Aorta (tissue), 5 donors: ENCODE measurements around the gene SBF2. TPM values are rescaled to one million over a fixed set of nuclear protein-coding genes. Genes with fewer than 3 reads are reported as not detected.

Experiments
- ATAC-seq: fragments of 200-7000 bp; cut with Tn5 transposase; one replicate; pipeline ENCODE4 v1.9.1; 2022; ENCODE audit warnings: moderate library complexity; ENCODE audit not compliant: low FRiP score
- DNase-seq, 2 donors: peaks; one replicate each; pipeline ENCODE4 v3.0.0-alpha.2; 2020
- H3K27ac ChIP-seq, 2 donors: one replicate each; pipeline ENCODE4 v1.5.1; 2013; ENCODE audit warnings: low read length in 2 of 2, mild to moderate bottlenecking in 2 of 2, moderate library complexity in 2 of 2, control low read depth in 1 of 2, inconsistent platforms in 1 of 2, low read depth in 1 of 2
- H3K27me3 ChIP-seq, 2 donors: one replicate each; pipeline ENCODE4 v1.6.1; 2013; ENCODE audit warnings: control low read depth in 1 of 2, low read length in 1 of 2, mild to moderate bottlenecking in 1 of 2, moderate library complexity in 1 of 2; ENCODE audit not compliant: insufficient read depth in 2 of 2, control insufficient read depth in 1 of 2
- H3K36me3 ChIP-seq, 2 donors: one replicate each; pipeline ENCODE4 v1.6.1; 2013; ENCODE audit warnings: control low read depth in 1 of 2, low read length in 1 of 2, mild to moderate bottlenecking in 1 of 2; ENCODE audit not compliant: insufficient read depth in 2 of 2, control insufficient read depth in 1 of 2
- H3K4me1 ChIP-seq, 2 donors: one replicate each; pipeline ENCODE4 v1.6.1; 2013; ENCODE audit warnings: low read length in 2 of 2, control low read depth in 1 of 2, mild to moderate bottlenecking in 1 of 2, moderate library complexity in 1 of 2; ENCODE audit not compliant: insufficient read depth in 2 of 2, control insufficient read depth in 1 of 2
- H3K4me3 ChIP-seq, 2 donors: one replicate each; pipeline ENCODE4 v1.5.1; 2013; ENCODE audit warnings: low read length in 2 of 2, control low read depth in 1 of 2, mild to moderate bottlenecking in 1 of 2
- H3K9me3 ChIP-seq: one replicate; pipeline ENCODE4 v1.6.1; 2013; ENCODE audit warnings: mild to moderate bottlenecking, low read length; ENCODE audit not compliant: control insufficient read depth
- WGBS, 2 donors: extraction: QIAGEN DNeasy Blood & Tissue Kit; methylation state at CpG; one replicate each; pipeline ENCODE4 v1.1.7; 2013; 5-methylcytosine and 5-hydroxymethylcytosine counted together
- intact Hi-C, 2 donors: fragments of 100-400 bp; cut with DNase I; formaldehyde crosslinking; loops; one replicate each; pipeline versions ENCODE4 v1.14.2 to v1.15.0; 2022
- polyA plus RNA-seq, 2 donors: library from polyadenylated mRNA; stranded (reverse); fragments of 200-250 nt; gene quantifications; one replicate each; pipeline ENCODE4 v1.2.3, GENCODE V29; 2013
- total RNA-seq, 2 donors: library from RNA; stranded (reverse); fragmentation: NEBNext Ultra II Directional; extraction: Animal tissue kit (Norgen Biotek cat#: 25700); gene quantifications; one replicate each; pipeline ENCODE4 v1.2.1, GENCODE V29; 2021
- donor health status: healthy with polysubstance abuse.
- donor health status: Bipolar disorder and iron deficiency.
- donor health status: DM: no; HTN: no; CAD: no.
- donor health status: DM: no; HTN: no; CAD: no.
- donor health status: DM: yes; HTN: yes; CAD: no.

SBF2 gene
- total and polyA plus RNA-seq, 4 donors: 6.4 to 82.0 (median 47.6) TPM

DNA sequence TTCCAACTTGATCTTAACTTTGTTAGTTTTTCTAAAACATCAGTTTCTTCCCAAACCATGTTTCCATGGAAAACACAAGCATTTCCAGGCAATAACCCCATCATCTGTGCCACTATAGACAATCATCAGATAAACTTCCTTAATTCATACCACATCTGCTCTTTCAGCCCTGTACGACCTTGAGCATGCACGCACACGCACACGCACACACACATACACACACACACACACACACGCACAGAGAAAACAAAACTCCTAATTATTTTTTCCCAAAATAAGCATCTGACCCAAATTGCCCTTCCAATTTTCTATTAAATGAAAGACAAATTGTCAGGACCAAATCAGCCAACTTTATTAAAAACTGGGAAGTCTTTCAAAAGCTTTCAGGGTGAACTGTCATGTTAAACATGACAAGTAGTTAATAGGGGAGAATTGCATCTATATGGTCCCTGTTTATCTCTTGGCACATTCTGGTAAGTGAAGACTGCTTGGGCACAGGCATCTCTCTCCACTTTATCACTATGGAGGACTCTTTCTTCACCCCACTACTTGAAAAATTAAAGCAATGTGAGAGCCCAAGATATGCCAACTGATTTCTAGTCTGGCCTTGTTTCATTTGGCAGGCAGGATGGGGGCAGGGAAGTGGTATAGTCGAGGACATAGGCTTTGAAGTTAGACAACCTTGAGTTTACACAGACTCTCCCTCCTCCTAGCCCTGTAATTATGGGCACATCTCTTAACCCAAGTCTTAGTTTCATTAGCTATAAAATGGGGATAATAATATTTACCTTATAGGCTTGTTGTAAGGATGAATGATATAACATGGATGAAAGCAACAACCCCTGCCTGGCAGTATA, 25.9 kb upstream of the SBF2 start:
- ATAC-seq (no peak), DNase-seq (no peak)
- intact Hi-C loops: loop anchor here (5.0 to 10.0 kb wide), 3 partner anchors 328 to 563 kb away; no protein-coding TSS in a partner anchor
- H3K36me3 ChIP-seq: no peaks in the 10 kb centered on the region
- no peak overlapping the region for H3K4me3 ChIP-seq
- no peaks in the 10 kb centered on the region for H3K27me3 ChIP-seq
- H3K4me1 ChIP-seq: peaks cover 2 to 4% of the 10 kb centered on the region in 2 donors
- H3K9me3 ChIP-seq: no peaks in the 10 kb centered on the region
- WGBS, 2 donors: 60 to 75% methylated on average over 6 of the region's 6 CpGs
- no peak overlapping the region for H3K27ac ChIP-seq

DNA sequence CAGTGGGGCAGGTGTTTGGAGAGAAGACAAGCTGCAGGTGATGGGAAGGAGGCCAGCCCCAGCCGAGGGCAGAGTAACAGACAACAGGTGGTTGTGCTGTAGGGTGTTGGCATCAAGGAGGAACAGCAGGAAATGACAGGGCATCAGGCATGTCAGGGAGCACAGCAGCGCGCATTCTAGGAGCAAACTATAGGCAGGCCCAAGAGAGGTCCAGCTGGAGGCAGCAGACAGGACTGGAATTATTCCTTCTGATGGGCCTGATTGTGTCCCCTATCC, 24.4 kb upstream of the SBF2 start:
- intact Hi-C loops: no loop called here
- no peak overlapping the region for H3K4me3 ChIP-seq
- H3K27me3 ChIP-seq: no peaks in the 10 kb centered on the region
- no peaks in the 10 kb centered on the region for H3K36me3 ChIP-seq
- H3K9me3 ChIP-seq: no peaks in the 10 kb centered on the region
- H3K27ac ChIP-seq: no peak overlapping the region
- DNase-seq (no peak), ATAC-seq (no peak)
- WGBS, 2 donors: 95 to 96% methylated on average over 3 of the region's 3 CpGs
- peaks cover 2 to 3% of the 10 kb centered on the region in 2 donors for H3K4me1 ChIP-seq

DNA sequence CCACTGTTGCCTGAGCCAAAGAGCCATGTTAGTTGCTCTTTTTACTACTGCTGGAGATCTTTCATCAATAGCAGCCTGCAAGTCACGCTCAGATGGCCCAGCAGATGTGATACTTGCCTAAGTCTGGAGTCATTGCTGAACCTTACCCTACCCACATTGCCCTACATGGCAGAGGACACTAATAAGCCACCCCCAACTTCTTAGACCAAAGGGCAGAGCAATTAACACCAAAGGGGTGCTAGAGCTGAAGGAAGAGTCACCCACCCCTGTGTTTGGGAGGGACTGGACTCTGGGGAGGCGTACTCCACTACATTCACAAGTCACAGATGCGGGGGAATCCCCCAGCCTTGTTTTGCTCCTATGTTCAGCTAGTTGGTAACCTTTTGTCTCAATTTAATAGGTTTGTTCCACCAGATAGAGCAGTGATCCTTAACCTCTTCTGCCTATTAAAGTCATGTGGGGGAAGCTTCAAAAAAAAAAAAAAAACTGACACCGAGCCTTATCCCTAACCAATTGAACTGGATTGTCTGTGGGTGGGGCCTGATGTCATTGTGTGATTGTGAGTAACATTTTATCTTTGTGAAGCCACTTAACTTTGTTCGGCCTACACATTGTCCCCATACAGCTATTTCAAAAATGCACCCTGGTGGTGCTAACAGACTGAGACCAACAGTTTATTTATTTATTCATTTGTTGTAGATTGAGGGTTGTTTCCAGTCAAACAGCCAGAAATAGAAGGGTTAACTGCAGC, 23.9 kb upstream of the SBF2 start:
- DNase-seq: no peak
- no peak for ATAC-seq
- Histone ChIP-seq H3K4me3 (no peak overlapping the region), H3K36me3 (no peaks in the 10 kb centered on the region), H3K4me1 (no peaks in the 10 kb centered on the region), H3K27me3 (no peaks in the 10 kb centered on the region), H3K9me3 (no peaks in the 10 kb centered on the region), H3K27ac (no peak overlapping the region)
- intact Hi-C loops: no loop called here
- WGBS, 2 donors: 91 to 99% methylated on average over 5 of the region's 5 CpGs

DNA sequence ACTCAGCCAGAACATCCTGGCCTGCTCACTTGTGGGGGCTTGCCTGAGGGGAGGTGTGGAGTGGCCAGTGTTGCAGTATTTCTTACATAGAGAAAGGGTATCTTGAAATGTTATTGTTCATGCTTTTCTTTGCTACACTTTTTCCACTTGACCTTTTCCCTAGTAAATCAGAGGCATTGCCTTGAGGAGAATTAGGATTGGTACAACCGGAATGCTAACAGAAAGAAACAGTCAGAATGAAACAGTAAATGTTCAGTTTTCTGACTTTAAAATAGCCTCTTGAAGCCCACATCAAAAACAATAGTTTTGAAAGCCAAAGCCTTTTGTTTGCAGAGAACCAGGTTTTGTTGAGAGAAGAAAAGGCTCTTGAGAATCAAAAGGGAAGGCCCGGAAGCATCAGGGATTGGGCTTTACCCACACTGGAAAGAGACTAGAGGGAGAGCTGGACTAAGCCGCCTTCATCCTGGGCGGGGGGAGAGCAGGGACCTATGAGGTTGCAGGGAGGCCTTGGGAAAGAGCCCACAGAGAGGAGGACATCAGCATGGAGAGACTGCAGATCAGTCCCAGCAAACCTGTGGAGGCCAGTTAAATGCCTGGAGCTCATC, 23.2 kb upstream of the SBF2 start:
- Histone ChIP-seq H3K36me3 (no peaks in the 10 kb centered on the region), H3K27me3 (no peaks in the 10 kb centered on the region), H3K9me3 (no peaks in the 10 kb centered on the region), H3K4me3 (no peak overlapping the region), H3K4me1 (no peaks in the 10 kb centered on the region), H3K27ac (no peak overlapping the region)
- WGBS, 2 donors: 70 to 77% methylated on average over 4 of the region's 4 CpGs
- intact Hi-C loops: no loop called here
- ATAC-seq (no peak), DNase-seq (no peak)

DNA sequence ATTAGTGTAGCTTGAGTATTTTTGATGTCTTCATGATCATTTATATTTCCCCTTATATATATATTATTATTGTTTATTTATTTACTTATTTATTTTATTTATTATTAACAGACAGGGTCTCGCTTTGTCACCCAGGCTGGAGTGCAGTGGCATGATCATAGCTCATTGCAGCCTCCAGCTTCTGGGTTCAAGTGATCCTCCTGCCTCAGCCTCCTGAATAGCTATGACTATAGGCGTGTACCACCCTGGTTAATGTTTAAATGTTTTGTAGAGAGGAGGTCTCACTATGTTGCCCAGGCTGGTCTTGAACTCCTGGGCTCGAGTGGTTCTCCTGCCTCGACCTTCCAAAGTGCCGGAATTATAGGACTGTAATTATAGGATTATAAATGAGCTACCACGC, 21.1 kb upstream of the SBF2 start:
- Histone ChIP-seq H3K9me3 (no peaks in the 10 kb centered on the region), H3K4me3 (no peak overlapping the region), H3K4me1 (no peaks in the 10 kb centered on the region), H3K27me3 (no peaks in the 10 kb centered on the region), H3K27ac (no peak overlapping the region), H3K36me3 (no peaks in the 10 kb centered on the region)
- no peak for DNase-seq
- no peak for ATAC-seq
- intact Hi-C loops: no loop called here
- 93 to 96% methylated on average over 6 of the region's 6 CpGs for WGBS, 2 donors

DNA sequence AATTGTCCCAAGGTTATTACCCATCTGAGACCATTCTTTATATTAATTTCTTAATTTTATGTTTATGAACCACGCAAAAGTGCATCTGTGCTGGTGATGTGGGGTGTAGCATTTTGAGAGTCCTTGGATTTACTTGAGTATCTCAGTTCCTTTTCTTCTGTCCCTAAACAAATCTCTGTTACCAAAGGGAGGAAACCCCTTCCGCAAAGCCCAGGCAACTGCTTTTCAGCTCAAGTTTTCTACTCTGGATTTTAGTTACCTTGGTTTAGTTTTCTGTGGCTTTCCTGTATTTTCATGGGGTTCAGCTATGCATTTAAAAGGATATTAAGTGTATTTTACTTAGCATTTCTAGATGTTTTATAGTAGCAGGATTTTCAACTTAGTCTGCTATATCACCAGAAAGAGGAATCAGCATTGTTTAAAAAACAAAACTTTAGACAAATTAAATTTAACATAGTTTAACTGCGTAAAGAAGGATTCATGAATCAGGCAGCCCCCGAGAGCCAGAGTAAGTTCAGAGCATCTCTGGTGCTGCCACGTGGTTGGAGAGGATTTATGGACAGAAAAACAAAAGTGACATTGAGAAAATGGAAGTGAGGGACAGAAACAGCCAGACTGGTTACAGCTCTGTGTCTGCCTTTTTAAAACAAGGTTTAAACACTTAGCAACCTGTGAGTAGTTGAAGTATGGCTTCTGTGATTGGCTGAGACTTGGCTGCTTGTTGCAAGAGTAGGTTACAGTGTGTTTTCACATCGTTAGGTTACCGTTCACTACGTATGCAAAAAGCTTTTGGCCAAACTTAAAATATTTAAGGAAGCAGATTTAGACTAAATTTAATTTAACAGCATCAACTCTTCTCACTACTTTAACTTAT, 20.4 kb upstream of the SBF2 start:
- H3K4me1 ChIP-seq: no peaks in the 10 kb centered on the region
- H3K27me3 ChIP-seq: no peaks in the 10 kb centered on the region
- H3K27ac ChIP-seq: no peak overlapping the region
- WGBS, 2 donors: 49 to 53% methylated on average over 8 of the region's 8 CpGs
- intact Hi-C loops: no loop called here
- DNase-seq (no peak), ATAC-seq (no peak)
- no peaks in the 10 kb centered on the region for H3K9me3 ChIP-seq
- H3K4me3 ChIP-seq: no peak overlapping the region
- H3K36me3 ChIP-seq: no peaks in the 10 kb centered on the region

DNA sequence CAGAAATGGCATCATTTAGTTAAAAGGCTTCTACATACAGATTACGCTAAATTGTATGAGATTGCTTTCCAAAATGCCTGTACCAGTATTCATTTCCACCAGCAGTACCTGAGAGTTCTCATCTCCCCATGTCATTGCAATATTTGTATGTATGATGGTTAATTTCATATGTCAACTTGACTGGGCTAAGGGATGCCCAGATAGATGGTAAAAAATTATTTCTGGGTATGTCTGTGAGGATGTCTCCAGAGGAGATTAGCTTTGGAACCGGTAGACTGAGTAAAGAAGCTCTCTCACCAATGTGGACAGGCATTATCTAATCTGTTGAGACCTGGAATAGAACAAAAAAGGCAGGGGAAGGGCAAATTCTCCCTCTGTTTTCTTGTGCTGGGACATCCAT, 17.8 kb upstream of the SBF2 start:
- Histone ChIP-seq H3K4me3 (no peak overlapping the region), H3K36me3 (no peaks in the 10 kb centered on the region), H3K9me3 (no peaks in the 10 kb centered on the region), H3K27ac (no peak overlapping the region), H3K27me3 (no peaks in the 10 kb centered on the region), H3K4me1 (no peaks in the 10 kb centered on the region)
- no peak for DNase-seq
- 95 to 97% methylated on average over 2 of the region's 2 CpGs for WGBS, 2 donors
- intact Hi-C loops: no loop called here
- no peak for ATAC-seq

DNA sequence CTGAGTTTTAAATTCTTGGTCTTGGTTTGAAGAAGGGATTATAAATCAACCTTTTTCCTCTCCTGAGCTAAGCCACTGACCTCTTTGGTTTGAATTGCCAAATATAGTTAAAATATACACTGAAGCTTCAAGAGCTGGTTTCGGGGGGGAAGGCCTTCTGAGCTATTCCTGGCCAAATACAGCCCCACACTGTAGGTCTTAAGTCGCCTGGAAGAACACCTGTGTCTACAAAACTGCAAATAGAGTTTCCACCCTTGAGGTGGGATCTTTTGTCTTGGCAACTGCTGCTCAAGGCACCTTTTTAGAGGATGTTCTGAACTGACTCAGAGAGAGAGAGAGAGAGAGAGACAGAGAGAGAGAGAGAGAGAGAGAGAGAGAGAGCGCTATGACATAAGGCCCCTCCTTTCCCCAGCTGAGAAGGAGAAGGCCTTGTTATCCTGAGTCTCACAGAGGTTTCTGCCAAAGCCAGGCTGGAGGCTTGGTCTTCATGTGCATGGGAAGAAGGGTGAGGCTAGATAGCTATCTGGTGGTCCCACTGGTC, 16.4 kb upstream of the SBF2 start:
- H3K9me3 ChIP-seq: no peaks in the 10 kb centered on the region
- H3K4me3 ChIP-seq: no peak overlapping the region
- no peak overlapping the region for H3K27ac ChIP-seq
- ATAC-seq (no peak), DNase-seq (no peak)
- WGBS, 2 donors: 92 to 93% methylated on average over 2 to 3 of the region's 3 CpGs
- H3K4me1 ChIP-seq: no peaks in the 10 kb centered on the region
- intact Hi-C loops: no loop called here
- H3K27me3 ChIP-seq: no peaks in the 10 kb centered on the region
- H3K36me3 ChIP-seq: no peaks in the 10 kb centered on the region
